ENCODE measurements around the gene YJEFN3. TPM values are rescaled to one million over a fixed set of nuclear protein-coding genes. Genes with fewer than 3 reads are reported as not detected.

The YJEFN3 gene, protein sequence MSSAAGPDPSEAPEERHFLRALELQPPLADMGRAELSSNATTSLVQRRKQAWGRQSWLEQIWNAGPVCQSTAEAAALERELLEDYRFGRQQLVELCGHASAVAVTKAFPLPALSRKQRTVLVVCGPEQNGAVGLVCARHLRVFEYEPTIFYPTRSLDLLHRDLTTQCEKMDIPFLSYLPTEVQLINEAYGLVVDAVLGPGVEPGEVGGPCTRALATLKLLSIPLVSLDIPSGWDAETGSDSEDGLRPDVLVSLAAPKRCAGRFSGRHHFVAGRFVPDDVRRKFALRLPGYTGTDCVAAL
- 0.43 and 0.64 TPM in 2 replicates for total RNA-seq

DNA sequence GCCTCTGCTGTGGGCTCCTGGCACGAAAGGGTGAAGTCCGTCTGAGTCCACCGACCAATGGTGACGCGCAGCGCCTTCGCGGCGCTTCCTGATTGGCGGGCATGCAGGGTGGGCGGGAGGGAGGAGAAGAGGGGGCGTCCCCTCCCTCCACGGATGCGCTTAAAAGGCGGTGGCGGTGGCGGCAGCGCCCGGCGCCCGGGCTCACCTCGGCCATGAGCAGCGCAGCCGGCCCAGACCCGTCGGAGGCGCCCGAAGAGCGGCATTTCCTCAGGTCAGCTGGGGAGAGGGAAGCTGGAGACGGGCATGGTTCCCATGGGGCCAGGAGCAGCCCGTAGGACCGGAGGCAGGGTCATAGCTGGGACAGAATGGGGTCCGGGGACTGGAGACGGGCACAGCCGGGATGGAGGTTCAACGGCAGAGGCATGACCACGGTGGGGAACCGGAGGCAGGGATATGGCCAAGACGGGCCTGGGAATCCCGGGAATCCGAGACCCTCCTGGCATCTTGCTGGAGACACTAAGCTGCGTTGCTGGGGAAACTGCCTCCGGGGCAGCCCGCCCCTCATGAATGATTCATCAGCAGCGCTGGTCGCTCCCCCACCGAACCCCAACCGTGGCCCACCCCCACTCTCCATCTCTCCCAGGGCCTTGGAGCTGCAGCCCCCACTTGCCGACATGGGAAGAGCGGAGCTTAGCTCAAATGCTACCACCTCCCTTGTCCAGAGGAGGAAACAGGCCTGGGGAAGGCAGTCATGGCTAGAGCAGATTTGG lies at the start of gene YJEFN3:
YJEFN3 (plus strand) TSS at position 191 of the 770 bp plus-strand sequence; CDS start at position 213, 22 bp downstream.
- H3K4me3 ChIP-seq (ENCODE audit: low read depth, low read length), result no peak within 1 kb of the TSS
- TF ChIP-seq, protein P1, sequence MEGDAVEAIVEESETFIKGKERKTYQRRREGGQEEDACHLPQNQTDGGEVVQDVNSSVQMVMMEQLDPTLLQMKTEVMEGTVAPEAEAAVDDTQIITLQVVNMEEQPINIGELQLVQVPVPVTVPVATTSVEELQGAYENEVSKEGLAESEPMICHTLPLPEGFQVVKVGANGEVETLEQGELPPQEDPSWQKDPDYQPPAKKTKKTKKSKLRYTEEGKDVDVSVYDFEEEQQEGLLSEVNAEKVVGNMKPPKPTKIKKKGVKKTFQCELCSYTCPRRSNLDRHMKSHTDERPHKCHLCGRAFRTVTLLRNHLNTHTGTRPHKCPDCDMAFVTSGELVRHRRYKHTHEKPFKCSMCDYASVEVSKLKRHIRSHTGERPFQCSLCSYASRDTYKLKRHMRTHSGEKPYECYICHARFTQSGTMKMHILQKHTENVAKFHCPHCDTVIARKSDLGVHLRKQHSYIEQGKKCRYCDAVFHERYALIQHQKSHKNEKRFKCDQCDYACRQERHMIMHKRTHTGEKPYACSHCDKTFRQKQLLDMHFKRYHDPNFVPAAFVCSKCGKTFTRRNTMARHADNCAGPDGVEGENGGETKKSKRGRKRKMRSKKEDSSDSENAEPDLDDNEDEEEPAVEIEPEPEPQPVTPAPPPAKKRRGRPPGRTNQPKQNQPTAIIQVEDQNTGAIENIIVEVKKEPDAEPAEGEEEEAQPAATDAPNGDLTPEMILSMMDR (IDR thresholded peaks at IDR 0.05; ENCODE audit: insufficient read depth, low read depth, low read length), result no peak
- DNase-seq (ENCODE audit: low read depth), result peak; percentile 26

- DNase-seq (ENCODE audit: low read depth), result no peak
- no peak overlapping the region for H3K4me3 ChIP-seq (ENCODE audit: low read depth, low read length)
- TF ChIP-seq, protein P1 (IDR thresholded peaks at IDR 0.05; ENCODE audit: insufficient read depth, low read depth, low read length), result no peak
Observed at GRCh38 chr19:19480688-19481087, 48.0 kb upstream of the YJEFN3 start.

- TF ChIP-seq, protein P1 (IDR thresholded peaks at IDR 0.05; ENCODE audit: insufficient read depth, low read depth, low read length), result no peak
- DNase-seq (ENCODE audit: low read depth), result no peak
- H3K4me3 ChIP-seq (ENCODE audit: low read depth, low read length), result no peak overlapping the region
Observed at GRCh38 chr19:19482809-19483596, 45.7 kb upstream of the YJEFN3 start.

- peak; percentile 40 for DNase-seq (ENCODE audit: low read depth)
- TF ChIP-seq, protein P1 (IDR thresholded peaks at IDR 0.05; ENCODE audit: insufficient read depth, low read depth, low read length), result no peak
- H3K4me3 ChIP-seq (ENCODE audit: low read depth, low read length), result no peak overlapping the region
Observed at GRCh38 chr19:19485161-19485997, 43.3 kb upstream of the YJEFN3 start.

DNA sequence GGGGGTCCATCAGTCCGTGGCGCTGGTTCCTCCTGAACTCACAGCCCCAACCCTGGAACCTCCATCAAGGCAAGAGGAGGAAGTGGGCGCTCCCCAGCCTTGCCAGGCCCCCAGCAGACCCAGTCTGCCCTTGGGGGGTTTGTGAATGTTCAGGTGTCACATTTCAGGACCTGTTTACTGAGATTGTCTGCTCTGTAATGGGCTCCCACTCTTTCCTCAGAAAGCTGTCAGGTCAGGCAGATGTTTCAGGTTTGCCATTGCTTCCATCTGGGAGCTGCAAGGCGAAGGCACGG lies 42.8 kb upstream of the YJEFN3 start:
- no peak overlapping the region for H3K4me3 ChIP-seq (ENCODE audit: low read depth, low read length)
- DNase-seq (ENCODE audit: low read depth), result no peak
- TF ChIP-seq, protein P1 (IDR thresholded peaks at IDR 0.05; ENCODE audit: insufficient read depth, low read depth, low read length), result no peak
